ENCODE results near the gene COL8A2. TPM values are rescaled to one million over a fixed set of nuclear protein-coding genes. Genes with fewer than 3 reads are reported as not detected.

COL8A2 gene
- total RNA-seq, 2 donors from 2014 or later, result 0.08 TPM; not detected in 1

- H3K27ac Mint-ChIP-seq, result no peak overlapping the region
- H3K4me3 Mint-ChIP-seq, result no peak overlapping the region
- peaks cover 7% of the 10 kb centered on the region for H3K27me3 Mint-ChIP-seq
- ATAC-seq (replicated peaks), result no peak
- no peaks in the 10 kb centered on the region for H3K4me1 Mint-ChIP-seq
- H3K36me3 Mint-ChIP-seq (ENCODE audit: low read depth), result no peaks in the 10 kb centered on the region
- H3K9me3 Mint-ChIP-seq, result no peaks in the 10 kb centered on the region
Measured at GRCh38 chr1:36076979-36077573, 47.9 kb downstream of the COL8A2 start.

- H3K27me3 Mint-ChIP-seq, result no peaks in the 10 kb centered on the region
- H3K4me1 Mint-ChIP-seq, result no peaks in the 10 kb centered on the region
- no peaks in the 10 kb centered on the region for H3K9me3 Mint-ChIP-seq
- peak overlapping the region; percentile 52 for H3K27ac Mint-ChIP-seq
- ATAC-seq (replicated peaks), result no peak
- no peak overlapping the region for H3K4me3 Mint-ChIP-seq
- H3K36me3 Mint-ChIP-seq (ENCODE audit: low read depth), result no peaks in the 10 kb centered on the region
Measured at GRCh38 chr1:36070349-36070748, 54.7 kb downstream of the COL8A2 start.

- no peaks in the 10 kb centered on the region for H3K9me3 Mint-ChIP-seq
- H3K36me3 Mint-ChIP-seq (ENCODE audit: low read depth), result no peaks in the 10 kb centered on the region
- H3K4me1 Mint-ChIP-seq, result no peaks in the 10 kb centered on the region
- H3K27me3 Mint-ChIP-seq, result no peaks in the 10 kb centered on the region
- no peak overlapping the region for H3K27ac Mint-ChIP-seq
- no peak overlapping the region for H3K4me3 Mint-ChIP-seq
- no peak for ATAC-seq (replicated peaks)
Measured at GRCh38 chr1:36068866-36069265, 56.2 kb downstream of the COL8A2 start.

GRCh38 chr1:36067871-36068270, 57.2 kb downstream of the COL8A2 start:
- Mint-ChIP-seq H3K27ac (no peak overlapping the region), H3K4me3 (no peak overlapping the region), H3K36me3 (ENCODE audit: low read depth) (no peaks in the 10 kb centered on the region), H3K27me3 (no peaks in the 10 kb centered on the region), H3K9me3 (no peaks in the 10 kb centered on the region), H3K4me1 (no peaks in the 10 kb centered on the region)
- ATAC-seq (replicated peaks), result no peak

- no peaks in the 10 kb centered on the region for H3K27me3 Mint-ChIP-seq
- H3K4me1 Mint-ChIP-seq, result no peaks in the 10 kb centered on the region
- peaks cover 5% of the 10 kb centered on the region for H3K36me3 Mint-ChIP-seq (ENCODE audit: low read depth)
- ATAC-seq (replicated peaks), result no peak
- H3K9me3 Mint-ChIP-seq, result no peaks in the 10 kb centered on the region
- no peak overlapping the region for H3K4me3 Mint-ChIP-seq
- H3K27ac Mint-ChIP-seq, result no peak overlapping the region
Measured at GRCh38 chr1:36062315-36062714, 62.7 kb downstream of the COL8A2 start.

- H3K9me3 Mint-ChIP-seq, result no peaks in the 10 kb centered on the region
- H3K4me1 Mint-ChIP-seq, result no peaks in the 10 kb centered on the region
- no peaks in the 10 kb centered on the region for H3K27me3 Mint-ChIP-seq
- no peak for ATAC-seq (replicated peaks)
- peaks cover 30% of the 10 kb centered on the region for H3K36me3 Mint-ChIP-seq (ENCODE audit: low read depth)
- H3K27ac Mint-ChIP-seq, result no peak overlapping the region
- no peak overlapping the region for H3K4me3 Mint-ChIP-seq
Measured at GRCh38 chr1:36055706-36056105, 69.3 kb downstream of the COL8A2 start.

GRCh38 chr1:36053978-36054377, 71.0 kb downstream of the COL8A2 start:
- H3K27me3 Mint-ChIP-seq, result no peaks in the 10 kb centered on the region
- no peaks in the 10 kb centered on the region for H3K9me3 Mint-ChIP-seq
- peaks cover 36% of the 10 kb centered on the region for H3K36me3 Mint-ChIP-seq (ENCODE audit: low read depth)
- H3K4me1 Mint-ChIP-seq, result no peaks in the 10 kb centered on the region
- ATAC-seq (replicated peaks), result no peak
- H3K4me3 Mint-ChIP-seq, result no peak overlapping the region
- H3K27ac Mint-ChIP-seq, result no peak overlapping the region

GRCh38 chr1:36051821-36052220, 73.2 kb downstream of the COL8A2 start:
- H3K9me3 Mint-ChIP-seq, result no peaks in the 10 kb centered on the region
- no peak overlapping the region for H3K4me3 Mint-ChIP-seq
- no peaks in the 10 kb centered on the region for H3K27me3 Mint-ChIP-seq
- H3K27ac Mint-ChIP-seq, result no peak overlapping the region
- no peaks in the 10 kb centered on the region for H3K4me1 Mint-ChIP-seq
- peaks cover 58% of the 10 kb centered on the region for H3K36me3 Mint-ChIP-seq (ENCODE audit: low read depth)
- ATAC-seq (replicated peaks), result no peak

Other genes starting within 250 kb of the COL8A2 start
- gene AGO1, start 242.0 kb downstream of the COL8A2 start, total RNA-seq, result 10 to 100 TPM; 29.5 to 34.9 TPM
- 10 to 100 TPM; 32.1 to 36.8 TPM for gene AGO3, start 194.1 kb downstream of the COL8A2 start, total RNA-seq
- gene TEKT2, start 41.1 kb downstream of the COL8A2 start, total RNA-seq, result under 1 TPM; 0.26 to 0.64 TPM
- 10 to 100 TPM; 50.0 to 50.8 TPM for gene ADPRS, start 36.3 kb downstream of the COL8A2 start, total RNA-seq
- gene TRAPPC3, start 24.3 kb upstream of the COL8A2 start, total RNA-seq, result 10 to 100 TPM; 47.8 to 72.6 TPM
- 100 to 1,000 TPM in 1 of 2 donors, 10 to 100 TPM in 1; 97.9 to 164 TPM for gene MAP7D1, start 30.9 kb upstream of the COL8A2 start, total RNA-seq
- 100 to 1,000 TPM; 115 to 152 TPM for gene THRAP3, start 99.2 kb upstream of the COL8A2 start, total RNA-seq
- gene SH3D21, start 181.1 kb upstream of the COL8A2 start, total RNA-seq, result 100 to 1,000 TPM in 1 of 2 donors, 10 to 100 TPM in 1; 24.4 to 245 TPM
- 1 to 10 TPM; 2.5 to 5.6 TPM for gene EVA1B, start 198.4 kb upstream of the COL8A2 start, total RNA-seq